22Rv1 (cell line): Measurements from ENCODE around the gene SF3B3.

Experiments used
- ZFX ChIP-seq: fragments of 450-650 bp; IDR thresholded peaks from 2 replicates; pipeline ENCODE4 v1.6.1; 2017; ENCODE audit warnings: antibody characterized with exemption, borderline replicate concordance
- TF ChIP-seq, protein P1 (sequence below): fragments of 450-650 bp; IDR thresholded peaks from 2 replicates; pipeline ENCODE4 v1.5.1; 2017; ENCODE audit warnings: mild to moderate bottlenecking

DNA sequence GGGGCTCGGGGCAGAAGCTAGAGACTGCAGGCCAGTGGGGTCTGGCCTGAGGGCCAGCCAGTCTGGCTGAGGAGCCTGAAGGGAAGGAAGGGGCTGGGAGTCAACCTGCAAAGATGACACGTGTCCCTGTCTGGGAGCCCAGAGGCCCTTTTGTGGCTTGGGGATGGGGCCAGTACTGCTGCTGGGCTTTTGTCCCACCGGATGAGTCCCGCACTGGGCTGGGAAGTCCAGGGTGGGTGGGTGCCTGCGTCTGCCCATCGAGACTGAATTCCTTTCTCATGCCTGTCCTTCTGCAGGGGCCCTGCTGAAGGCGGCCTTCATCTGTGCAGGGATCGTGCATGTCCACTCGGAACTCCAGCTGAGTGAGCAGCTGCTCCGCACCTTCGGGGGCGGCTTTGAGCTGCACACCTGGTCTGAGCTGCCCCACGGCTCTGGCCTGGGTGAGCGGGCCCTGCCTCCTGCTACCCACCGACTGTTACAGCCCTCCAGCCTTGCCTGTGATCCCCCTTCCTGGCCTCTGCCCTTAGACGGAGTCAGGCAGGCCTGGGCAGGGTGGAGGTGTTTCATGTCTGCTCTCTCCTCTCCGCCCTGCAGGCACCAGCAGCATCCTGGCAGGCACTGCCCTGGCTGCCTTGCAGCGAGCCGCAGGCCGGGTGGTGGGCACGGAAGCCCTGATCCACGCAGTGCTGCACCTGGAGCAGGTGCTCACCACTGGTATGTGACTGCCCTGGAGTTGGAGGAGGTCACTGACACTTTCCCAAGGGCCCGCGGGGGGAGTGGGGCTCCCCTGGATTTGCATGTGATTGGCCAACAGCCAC is 48.4 kb upstream of the SF3B3 start:
- TF ChIP-seq, protein P1, sequence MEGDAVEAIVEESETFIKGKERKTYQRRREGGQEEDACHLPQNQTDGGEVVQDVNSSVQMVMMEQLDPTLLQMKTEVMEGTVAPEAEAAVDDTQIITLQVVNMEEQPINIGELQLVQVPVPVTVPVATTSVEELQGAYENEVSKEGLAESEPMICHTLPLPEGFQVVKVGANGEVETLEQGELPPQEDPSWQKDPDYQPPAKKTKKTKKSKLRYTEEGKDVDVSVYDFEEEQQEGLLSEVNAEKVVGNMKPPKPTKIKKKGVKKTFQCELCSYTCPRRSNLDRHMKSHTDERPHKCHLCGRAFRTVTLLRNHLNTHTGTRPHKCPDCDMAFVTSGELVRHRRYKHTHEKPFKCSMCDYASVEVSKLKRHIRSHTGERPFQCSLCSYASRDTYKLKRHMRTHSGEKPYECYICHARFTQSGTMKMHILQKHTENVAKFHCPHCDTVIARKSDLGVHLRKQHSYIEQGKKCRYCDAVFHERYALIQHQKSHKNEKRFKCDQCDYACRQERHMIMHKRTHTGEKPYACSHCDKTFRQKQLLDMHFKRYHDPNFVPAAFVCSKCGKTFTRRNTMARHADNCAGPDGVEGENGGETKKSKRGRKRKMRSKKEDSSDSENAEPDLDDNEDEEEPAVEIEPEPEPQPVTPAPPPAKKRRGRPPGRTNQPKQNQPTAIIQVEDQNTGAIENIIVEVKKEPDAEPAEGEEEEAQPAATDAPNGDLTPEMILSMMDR, result no peak
- TF ChIP-seq ZFX, result no peak
